HepG2 (cell line): ENCODE measurements around the gene BACH1. TPM values are rescaled to one million over a fixed set of nuclear protein-coding genes. Genes with fewer than 3 reads are reported as not detected.

Experiments
- ATAC-seq: fragments of 200-7000 bp; cut with Tn5 transposase; 3 replicates; pipeline ENCODE4 v1.9.1; 2020; ENCODE audit warnings: mild to moderate bottlenecking, moderate library complexity
- BruUV-seq: library from RNA; stranded (reverse); fragments of 400-500 nt; replicated peaks from 2 replicates; lab custom pipeline; 2021; lab: Mats Ljungman, UMichigan
- CTCF ChIA-PET: fragments of 300-600 bp; formaldehyde crosslinking; extraction: SDS; loops from one replicate; lab custom pipeline; 2021; ENCODE audit warnings: low total read pairs, inconsistent platforms, low intra/inter-chr PET ratio; lab: Yijun Ruan, JAX
- POLR2A ChIA-PET: fragments of 350-600 bp; sonication (Branson Sonifier 250); formaldehyde crosslinking; loops from one replicate; lab custom pipeline; 2020; ENCODE audit warnings: antibody characterized with exemption, inconsistent platforms; lab: Yijun Ruan, JAX
- DNase-seq: peaks from one replicate; pipeline ENCODE4 v3.0.0-alpha.2; 2015; ENCODE audit warnings: low spot score
- FAIRE-seq: peaks from 3 replicates; lab custom pipeline; 2011; peaks lifted over from hg19 to GRCh38; lab: Jason Lieb, UNC
- H2AFZ ChIP-seq: one replicate; pipeline ENCODE4 v1.6.1; 2011; ENCODE audit warnings: low read length, inconsistent platforms
- H3K27ac ChIP-seq: fragments of 300-600 bp; 3 replicates; pipeline ENCODE4 v1.8.0; 2011; ENCODE audit warnings: mixed run types, mild to moderate bottlenecking, mixed read lengths, low read length, inconsistent platforms; ENCODE audit not compliant: insufficient read depth; ENCODE audit errors: extremely low read length
- H3K27me3 ChIP-seq, 2 experiments: fragments of 200-600 bp in 1 of 2; 2 replicates in 1 of 2; 3 replicates in 1 of 2; pipeline versions ENCODE4 v1.6.0 to v1.8.0; 2011; ENCODE audit warnings: low read length in 2 of 2, mild to moderate bottlenecking in 2 of 2, moderate library complexity in 2 of 2, inconsistent platforms in 1 of 2; ENCODE audit not compliant: insufficient read depth in 2 of 2, control insufficient read depth in 1 of 2
- H3K36me3 ChIP-seq, 2 experiments: fragments of 200-600 bp in 1 of 2; replicated peaks in 1 of 2; 2 replicates in 1 of 2; 3 replicates in 1 of 2; pipeline versions ENCODE4 v1.5.1 to v1.8.0; 2011; ENCODE audit warnings: low read length in 2 of 2, inconsistent platforms in 1 of 2; ENCODE audit not compliant: insufficient read depth in 2 of 2, control insufficient read depth in 1 of 2
- H3K4me1 ChIP-seq: 2 replicates; pipeline ENCODE4 v1.5.1; 2012; ENCODE audit warnings: low read length, inconsistent platforms; ENCODE audit not compliant: insufficient read depth
- H3K4me2 ChIP-seq: 2 replicates; pipeline ENCODE4 v1.6.0; 2011; ENCODE audit warnings: low read depth, low read length, inconsistent platforms
- H3K4me3 ChIP-seq, 3 experiments: fragments of 200-600 bp in 1 of 3; sonication (generic), shearing (Covaris generic) in 1 of 3; replicated peaks in 1 of 3; 2 replicates each; pipeline ENCODE4 v1.5.1; 2011 to 2016; ENCODE audit warnings: low read length in 3 of 3, inconsistent platforms in 2 of 3, low read depth in 2 of 3, mild to moderate bottlenecking in 2 of 3, control low read depth in 1 of 3, mixed read lengths in 1 of 3; ENCODE audit not compliant: insufficient read depth in 1 of 3
- H3K79me2 ChIP-seq: one replicate; pipeline ENCODE4 v1.6.1; 2011; ENCODE audit warnings: low read length, inconsistent platforms; ENCODE audit not compliant: insufficient read depth
- H3K9ac ChIP-seq: 2 replicates; pipeline ENCODE4 v1.6.0; 2011; ENCODE audit warnings: mild to moderate bottlenecking, low read depth, low read length, inconsistent platforms; ENCODE audit not compliant: insufficient read depth
- H3K9me3 ChIP-seq: 2 replicates; pipeline ENCODE4 v1.5.1; 2012; ENCODE audit warnings: mild to moderate bottlenecking, low read length
- H4K20me1 ChIP-seq: 2 replicates; pipeline ENCODE4 v1.6.0; 2011; ENCODE audit warnings: inconsistent platforms, mild to moderate bottlenecking, low read length, moderate library complexity; ENCODE audit not compliant: insufficient read depth
- ATF4 ChIP-seq, 2 experiments: fragments of 450-650 bp in 1 of 2; sonication (generic) in 1 of 2; formaldehyde crosslinking; IDR thresholded peaks; 2 replicates each; pipeline versions ENCODE4 v1.5.0 to v1.8.0; 2020 to 2022; ENCODE audit warnings: mild to moderate bottlenecking in 1 of 2, missing genetic modification reagents in 1 of 2
- FOXJ3 ChIP-seq: sonication (generic); formaldehyde crosslinking; IDR thresholded peaks from 2 replicates; pipeline ENCODE4 v1.4.0; 2020; ENCODE audit warnings: missing genetic modification reagents, mild to moderate bottlenecking, borderline replicate concordance
- MAFF ChIP-seq: IDR thresholded peaks from 2 replicates; pipeline ENCODE4 v1.6.1; 2011; ENCODE audit warnings: low read depth, low read length, improper control_type of control experiment
- MAFK ChIP-seq, 2 experiments: IDR thresholded peaks in 1 of 2; conservative IDR thresholded peaks in 1 of 2; 2 replicates each; pipeline ENCODE4 v1.6.1; 2011; ENCODE audit warnings: improper control_type of control experiment in 2 of 2, low read length in 2 of 2
- MIER3 ChIP-seq: IDR thresholded peaks from 2 replicates; pipeline ENCODE4 v1.6.1; 2016; ENCODE audit warnings: missing compliant biosample characterization, borderline replicate concordance
- PPARG ChIP-seq: conservative IDR thresholded peaks from 2 replicates; pipeline ENCODE4 v1.6.1; 2016; ENCODE audit warnings: missing biosample characterization, missing genetic modification reagents
- XBP1 ChIP-seq: sonication (generic); formaldehyde crosslinking; IDR thresholded peaks from 2 replicates; pipeline ENCODE4 v1.5.0; 2020; ENCODE audit warnings: missing genetic modification reagents
- ZC3H4 ChIP-seq: sonication (generic); formaldehyde crosslinking; IDR thresholded peaks from 2 replicates; pipeline ENCODE4 v1.4.0; 2020; ENCODE audit warnings: missing genetic modification reagents, borderline replicate concordance
- ZNF556 ChIP-seq: sonication (generic); formaldehyde crosslinking; IDR thresholded peaks from 2 replicates; pipeline ENCODE4 v1.4.0; 2020; ENCODE audit warnings: mild to moderate bottlenecking, missing genetic modification reagents, borderline replicate concordance
- ZNF891 ChIP-seq: sonication (generic); formaldehyde crosslinking; IDR thresholded peaks from 2 replicates; pipeline ENCODE4 v1.5.0; 2020; ENCODE audit warnings: mild to moderate bottlenecking, missing genetic modification reagents
- ZSCAN31 ChIP-seq: sonication (generic); formaldehyde crosslinking; IDR thresholded peaks from 2 replicates; pipeline ENCODE4 v1.5.0; 2020; ENCODE audit warnings: low read depth, mild to moderate bottlenecking, missing genetic modification reagents
- WGBS: methylation state at CpG from one replicate; pipeline ENCODE4 v1.1.6; 2017; ENCODE audit warnings: low lambda C conversion rate; 5-methylcytosine and 5-hydroxymethylcytosine counted together
- in situ Hi-C: cut with HindIII; loops from 2 replicates; pipeline ENCODE4 v1.10.0; 2017; ENCODE audit warnings: low pct_unique_long_range_greater_than_20kb; ENCODE audit not compliant: extremely low pct_ligation_motif_present
- intact Hi-C: fragments of 100-400 bp; cut with micrococcal nuclease; formaldehyde crosslinking; loops from one replicate; pipeline ENCODE4 v1.10.0; 2022; ENCODE audit not compliant: unreplicated experiment
- polyA plus RNA-seq, 8 experiments: library from polyadenylated mRNA; depleted of rRNA in 3 of 8; stranded (reverse) in 7 of 8; unstranded in 1 of 8; fragments of >200 nt; fragmentation: Illumina TruSeq in 4 of 8; extraction: Trizol in 4 of 8; gene quantifications; 2 replicates each; pipeline versions ENCODE4 v1.2.1 to v1.2.3, GENCODE V29; 2011 to 2016; ENCODE audit warnings: low read depth in 4 of 8, missing spikeins in 1 of 8, mixed read lengths in 1 of 8; ENCODE audit not compliant: insufficient read depth in 1 of 8
- total RNA-seq, 5 experiments: library from RNA; depleted of rRNA; stranded (reverse); fragments of >200 nt; fragmentation: Illumina TruSeq; extraction: Trizol; gene quantifications; 2 replicates each; pipeline ENCODE4 v1.2.3, GENCODE V29; 2016; ENCODE audit warnings: low read depth in 1 of 5
- TF ChIP-seq, protein P1 (sequence below): conservative IDR thresholded peaks from 2 replicates; pipeline ENCODE4 v1.6.1; 2018; ENCODE audit warnings: missing genetic modification reagents
- TF ChIP-seq, protein P2 (sequence below): sonication (generic); formaldehyde crosslinking; IDR thresholded peaks from 2 replicates; pipeline ENCODE4 v1.5.0; 2020; ENCODE audit warnings: missing genetic modification reagents

BACH1 gene
- total and polyA plus RNA-seq, 2 of the 13 experiments (the other 11 are each of a cell fraction or from before 2014, with no cell fraction given), result 16.5 to 51.7 TPM

- TF ChIP-seq XBP1 (CRISPR knock-in tag) (no peak), ZNF891 (CRISPR knock-in tag) (no peak), ZSCAN31 (CRISPR knock-in tag) (no peak)
These were observed 44.8 kb downstream of the BACH1 start (continued) for GRCh38 chr21:29343519-29343918.

DNA sequence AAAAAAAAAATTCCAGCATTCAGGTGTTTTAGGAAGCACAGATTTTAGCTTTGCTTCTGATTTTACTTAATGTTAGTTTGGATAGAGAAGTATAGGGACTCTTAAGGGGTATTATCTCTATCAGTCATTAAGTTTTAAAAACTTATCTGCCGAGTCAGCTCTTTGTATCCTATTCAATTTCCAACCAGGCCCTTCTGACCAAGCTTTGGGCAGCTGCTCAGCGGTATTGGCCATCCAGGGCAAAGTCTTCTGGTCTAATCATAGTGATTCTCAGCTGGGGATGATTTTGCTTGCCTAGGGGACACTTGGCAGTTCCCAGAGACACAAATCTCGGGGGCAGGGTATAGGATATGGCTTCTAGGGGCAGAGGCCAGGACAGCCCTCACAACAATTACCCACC lies 47.6 kb downstream of the BACH1 start:
- H2AFZ ChIP-seq, result no peak overlapping the region
- intact Hi-C loops, result loop anchor here (5.0 to 10.0 kb wide), 2 partner anchors 49 to 81 kb away; partner anchors contain the start of gene BACH1
- FAIRE-seq (no peak), DNase-seq (no peak), ATAC-seq (no peak)
- no peak overlapping the region for H3K9ac ChIP-seq
- 90% methylated on average over 3 of the region's 3 CpGs for WGBS
- H3K27me3 ChIP-seq, result no peaks in the 10 kb centered on the region
- no peak overlapping the region for H3K4me2 ChIP-seq
- H3K9me3 ChIP-seq, result no peaks in the 10 kb centered on the region
- H3K36me3 ChIP-seq, result peaks cover 0 to 17% of the 10 kb centered on the region in 2 experiments; a peak in 4 of 5 replicates
- peak; percentile 97 for TF ChIP-seq MAFF
- TF ChIP-seq ZC3H4 (CRISPR knock-in tag), result no peak
- TF ChIP-seq MAFK (conservative IDR thresholded peaks at IDR 0.05 in 1 of 2, IDR thresholded peaks at IDR 0.05 in 1 of 2; ENCODE audit: low read length in 2 of 2), result peak; percentile 96 to 98
- ChIA-PET CTCF (no interaction called here), POLR2A (no interaction called here)
- no peak overlapping the region for H3K4me3 ChIP-seq
- H4K20me1 ChIP-seq, result no peaks in the 10 kb centered on the region
- in situ Hi-C loops, result loop anchor here (5.0 kb wide), 1 partner anchor 184 kb away; no protein-coding TSS in a partner anchor
- H3K79me2 ChIP-seq, result no peaks in the 10 kb centered on the region
- H3K27ac ChIP-seq, result no peak overlapping the region
- peaks cover 24% of the 10 kb centered on the region for H3K4me1 ChIP-seq
- no TSS peak for BruUV-seq

DNA sequence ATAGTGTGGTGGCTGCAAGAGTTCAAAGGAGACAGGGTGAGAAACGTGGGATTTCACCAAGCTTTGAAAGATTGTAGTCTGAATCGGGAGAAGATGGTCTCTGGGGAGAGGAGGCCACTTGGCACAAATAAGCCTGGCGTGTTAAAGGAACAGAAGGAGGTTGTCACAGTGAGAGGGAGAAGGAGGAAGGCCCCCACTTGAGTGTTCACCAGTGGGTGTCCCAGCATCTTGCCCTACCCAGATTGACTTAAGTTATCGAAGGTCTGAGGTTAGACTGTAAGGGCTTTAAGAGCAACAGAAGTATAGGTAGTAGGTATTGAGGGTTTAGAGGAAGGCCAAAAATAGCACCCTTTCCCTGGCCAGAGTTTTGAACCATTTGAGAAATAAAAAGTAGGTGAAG lies 48.0 kb downstream of the BACH1 start:
- H3K4me2 ChIP-seq, result no peak overlapping the region
- intact Hi-C loops, result loop anchor here (5.0 to 10.0 kb wide), 2 partner anchors 49 to 82 kb away; partner anchors contain the start of gene BACH1
- BruUV-seq, result no TSS peak
- no peak for DNase-seq
- no peaks in the 10 kb centered on the region for H3K79me2 ChIP-seq
- ATAC-seq, result no peak
- peaks cover 24% of the 10 kb centered on the region for H3K4me1 ChIP-seq
- 91% methylated on average over 4 of the region's 4 CpGs for whole genome bisulfite sequencing
- ChIA-PET CTCF (no interaction called here), POLR2A (no interaction called here)
- H3K9ac ChIP-seq, result no peak overlapping the region
- peaks cover 0 to 20% of the 10 kb centered on the region in 2 experiments; a peak in 4 of 5 replicates for H3K36me3 ChIP-seq
- H4K20me1 ChIP-seq, result no peaks in the 10 kb centered on the region
- no peaks in the 10 kb centered on the region for H3K9me3 ChIP-seq
- H2AFZ ChIP-seq, result no peak overlapping the region
- no peak overlapping the region for H3K4me3 ChIP-seq
- no peak for FAIRE-seq
- no peaks in the 10 kb centered on the region for H3K27me3 ChIP-seq
- in situ Hi-C loops, result loop anchor here (5.0 kb wide), 1 partner anchor 184 kb away; no protein-coding TSS in a partner anchor
- peak overlapping the region; percentile 18 for H3K27ac ChIP-seq
- TF ChIP-seq, protein P1, sequence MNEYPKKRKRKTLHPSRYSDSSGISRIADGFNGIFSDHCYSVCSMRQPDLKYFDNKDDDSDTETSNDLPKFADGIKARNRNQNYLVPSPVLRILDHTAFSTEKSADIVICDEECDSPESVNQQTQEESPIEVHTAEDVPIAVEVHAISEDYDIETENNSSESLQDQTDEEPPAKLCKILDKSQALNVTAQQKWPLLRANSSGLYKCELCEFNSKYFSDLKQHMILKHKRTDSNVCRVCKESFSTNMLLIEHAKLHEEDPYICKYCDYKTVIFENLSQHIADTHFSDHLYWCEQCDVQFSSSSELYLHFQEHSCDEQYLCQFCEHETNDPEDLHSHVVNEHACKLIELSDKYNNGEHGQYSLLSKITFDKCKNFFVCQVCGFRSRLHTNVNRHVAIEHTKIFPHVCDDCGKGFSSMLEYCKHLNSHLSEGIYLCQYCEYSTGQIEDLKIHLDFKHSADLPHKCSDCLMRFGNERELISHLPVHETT (CRISPR knock-in tag), result no peak
- TF ChIP-seq MIER3 (no peak), PPARG (CRISPR knock-in tag) (no peak), ATF4 (CRISPR knock-in tag; IDR thresholded peaks at IDR 0.05) (no peak), ZNF556 (CRISPR knock-in tag) (no peak), FOXJ3 (no peak)
- TF ChIP-seq, protein P2, sequence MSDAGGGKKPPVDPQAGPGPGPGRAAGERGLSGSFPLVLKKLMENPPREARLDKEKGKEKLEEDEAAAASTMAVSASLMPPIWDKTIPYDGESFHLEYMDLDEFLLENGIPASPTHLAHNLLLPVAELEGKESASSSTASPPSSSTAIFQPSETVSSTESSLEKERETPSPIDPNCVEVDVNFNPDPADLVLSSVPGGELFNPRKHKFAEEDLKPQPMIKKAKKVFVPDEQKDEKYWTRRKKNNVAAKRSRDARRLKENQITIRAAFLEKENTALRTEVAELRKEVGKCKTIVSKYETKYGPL (CRISPR knock-in tag), result no peak
